Right lung (tissue), 5 donors: ENCODE results near the gene LPAR2. TPM values are rescaled to one million over a fixed set of nuclear protein-coding genes. Genes with fewer than 3 reads are reported as not detected.
"Not testable (repeated sequence)": the region's sequence is repeated elsewhere in the genome, so short reads cannot be mapped to it uniquely, and the experiment has no call there.

Experiments used
- DNase-seq, 2 donors: peaks; one replicate each; pipeline ENCODE4 v3.0.0-alpha.2; 2013
- polyA plus RNA-seq, 5 donors: library from polyadenylated mRNA; unstranded; fragments of 120-200 nt; gene quantifications; one replicate each; pipeline versions ENCODE4 v1.2.1 to v1.2.3, GENCODE V29; 2013; ENCODE audit warnings: inconsistent platforms in 1 of 5, low replicate concordance in 1 of 5; ENCODE audit not compliant: insufficient read length in 5 of 5, insufficient read depth in 1 of 5

Gene LPAR2
- polyA plus RNA-seq, 5 donors = 36.2 to 59.3 (median 46.2) TPM

DNA sequence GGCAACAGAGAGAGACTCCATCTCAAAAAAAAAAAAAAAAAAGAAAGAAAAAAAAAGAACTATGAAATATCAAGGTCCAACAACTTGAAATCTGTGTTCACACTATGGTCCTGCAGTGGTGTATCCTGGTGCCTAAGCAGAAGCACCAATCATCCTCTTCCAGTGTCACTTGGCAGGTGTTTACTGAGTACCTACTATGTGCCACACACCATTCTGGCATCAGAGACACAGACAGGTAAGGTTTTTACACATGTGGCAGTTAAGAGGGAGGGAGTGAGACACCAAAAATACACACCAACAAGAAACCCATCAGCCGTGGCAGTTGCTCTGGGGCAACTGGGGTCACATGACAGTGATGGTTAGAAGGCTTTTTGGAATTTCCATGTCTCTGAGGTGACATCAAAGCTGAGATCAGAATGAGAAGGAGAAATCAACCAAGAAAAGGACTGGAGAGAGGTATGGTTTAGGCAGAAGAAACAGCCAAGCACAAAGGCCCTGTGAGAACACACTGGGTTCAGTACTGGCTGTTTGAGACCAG, 27.2 kb downstream of the LPAR2 start:
- no peak for DNase-seq

- not testable (repeated sequence) for DNase-seq
These were observed 29.1 kb downstream of the LPAR2 start for GRCh38 chr19:19598728-19599451.

DNA sequence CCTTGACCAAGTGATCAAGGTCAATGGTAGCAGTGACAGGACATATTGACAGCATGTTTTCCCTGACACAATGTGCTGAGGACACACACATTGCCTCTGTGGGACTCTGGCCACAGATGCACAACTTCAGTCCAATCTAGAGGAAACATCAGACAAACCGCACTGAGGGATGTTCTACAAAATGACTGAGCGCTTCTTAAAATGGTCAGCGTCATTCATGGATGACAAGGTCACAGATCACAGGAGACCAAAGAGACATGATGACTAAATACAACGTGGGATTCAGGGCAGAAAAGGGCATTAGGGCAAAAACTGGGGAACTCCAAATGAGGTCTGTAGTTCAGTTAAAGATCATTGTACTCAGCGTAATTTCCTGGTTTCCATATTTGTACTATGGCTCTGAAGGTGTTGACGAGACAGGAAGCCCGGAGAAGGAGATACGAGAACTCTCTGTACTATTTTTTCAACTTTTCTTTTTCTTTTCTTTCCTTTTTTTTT, 30.2 kb downstream of the LPAR2 start:
- DNase-seq = no peak

DNA sequence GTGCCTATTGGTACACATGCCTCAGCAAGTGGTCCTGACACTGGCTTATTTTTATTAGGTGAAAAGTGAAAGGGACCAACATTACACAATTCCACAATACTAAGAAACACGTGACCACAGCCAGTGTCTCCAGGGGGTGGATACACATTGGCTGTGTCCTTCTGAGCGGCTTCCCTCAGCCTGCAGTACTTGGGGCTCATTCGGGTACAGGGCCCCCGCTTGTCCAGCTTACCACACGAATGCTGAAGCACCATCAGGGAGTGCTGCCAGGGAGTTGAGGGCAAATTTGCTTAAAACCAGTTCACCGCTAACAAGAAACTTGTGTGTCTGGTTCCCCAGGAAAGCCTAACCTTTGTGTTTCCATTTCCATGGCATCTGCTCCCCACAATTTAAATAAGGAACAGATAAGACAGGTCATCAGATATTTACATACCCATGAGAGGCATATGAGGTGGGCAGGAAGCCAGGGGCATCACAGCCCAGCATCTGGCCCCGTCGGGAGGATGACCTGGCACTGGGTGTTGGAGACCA, 32.8 kb downstream of the LPAR2 start:
- peak; percentile 70 to 77 for DNase-seq

DNA sequence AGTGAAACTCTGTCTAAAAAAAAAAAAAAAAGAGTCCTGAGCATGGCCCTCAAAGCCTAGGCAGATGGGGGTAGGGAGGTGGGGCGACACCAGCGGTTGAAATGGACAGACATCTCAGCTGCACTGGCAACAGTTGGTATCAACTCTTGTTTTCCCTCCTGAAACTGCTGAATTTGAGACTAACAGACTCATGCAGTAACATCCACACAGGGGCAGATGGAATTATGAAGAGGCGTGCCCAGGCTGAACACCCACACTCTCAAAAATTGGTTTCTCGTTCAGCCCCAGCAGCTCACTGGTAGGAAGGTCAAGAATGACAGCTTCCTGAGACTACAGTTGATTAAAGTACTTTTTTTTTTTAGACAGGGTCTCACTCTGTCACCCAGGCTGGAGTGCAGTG, 33.6 kb downstream of the LPAR2 start:
- DNase-seq = no peak

DNA sequence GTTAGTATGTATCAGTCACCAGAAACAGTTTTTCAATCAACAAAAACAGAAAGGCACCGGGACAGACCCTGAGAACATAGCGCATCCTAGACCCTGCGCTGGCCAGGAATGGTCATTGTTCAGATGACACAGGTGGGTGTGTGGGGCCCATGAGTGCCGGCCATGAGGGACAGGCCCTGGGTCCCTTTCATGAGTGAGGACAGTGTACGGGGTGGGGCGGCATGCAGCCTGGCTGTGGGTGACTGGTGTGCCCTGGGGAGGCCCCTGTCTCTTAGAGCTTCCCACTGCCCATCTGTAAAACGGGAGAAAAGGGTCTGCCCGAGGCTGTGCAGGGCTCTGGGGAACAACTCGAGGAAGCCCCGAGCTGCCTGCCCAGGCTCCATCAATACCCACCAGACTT, 35.3 kb downstream of the LPAR2 start:
- DNase-seq = no peak

DNA sequence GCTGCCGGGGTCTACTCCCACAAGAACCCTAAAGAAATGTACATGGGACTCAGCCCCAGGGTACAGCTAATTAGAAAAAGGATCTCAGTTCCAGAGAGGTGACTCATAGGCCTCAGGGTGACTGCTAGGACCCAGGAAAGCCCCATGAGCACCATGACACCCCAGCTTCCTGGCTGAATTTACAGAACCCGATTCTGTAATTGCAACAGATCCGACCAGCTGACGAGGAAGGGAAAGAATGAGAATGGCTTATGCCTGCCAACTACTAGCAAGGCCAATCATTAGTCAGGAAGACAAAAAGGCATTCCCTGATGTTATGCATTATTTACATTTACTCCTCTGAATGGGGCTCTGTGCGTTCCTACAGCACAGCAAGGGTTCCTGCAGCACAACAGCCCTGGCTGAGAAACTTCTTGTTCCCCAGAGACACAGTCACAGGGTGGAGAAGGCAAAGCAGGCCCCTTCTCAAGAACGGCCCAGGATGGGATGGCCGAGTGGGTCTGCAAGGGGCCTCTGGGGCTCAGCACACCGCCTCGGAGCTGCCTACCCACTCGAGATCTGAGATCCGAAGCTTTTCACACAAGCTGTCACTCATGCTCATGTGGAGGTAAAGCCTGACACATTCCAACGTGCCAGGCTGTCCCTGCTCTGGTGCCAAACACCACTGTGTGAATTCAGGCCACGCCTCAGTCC, 36.7 kb downstream of the LPAR2 start:
- peak; percentile 75 to 84 for DNase-seq

DNA sequence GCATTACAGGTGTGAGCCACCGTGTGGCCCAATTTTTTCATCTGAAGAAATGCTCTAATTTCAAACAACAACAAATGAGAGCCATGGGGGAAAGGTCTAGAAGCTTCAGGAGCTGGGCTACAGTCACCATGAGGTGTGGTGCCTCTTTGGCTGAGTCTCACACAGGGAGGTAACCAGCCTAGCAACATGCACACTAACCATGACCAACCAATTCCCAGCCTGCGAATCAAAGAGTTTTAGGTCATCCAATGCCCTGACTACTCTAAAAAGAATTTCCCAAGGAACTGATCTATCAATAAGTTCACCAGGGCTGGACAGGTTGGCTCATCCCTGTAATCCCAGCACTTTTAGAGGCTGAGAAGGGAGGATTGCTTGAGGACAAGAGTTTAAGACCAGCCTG, 39.5 kb downstream of the LPAR2 start:
- no peak for DNase-seq

DNA sequence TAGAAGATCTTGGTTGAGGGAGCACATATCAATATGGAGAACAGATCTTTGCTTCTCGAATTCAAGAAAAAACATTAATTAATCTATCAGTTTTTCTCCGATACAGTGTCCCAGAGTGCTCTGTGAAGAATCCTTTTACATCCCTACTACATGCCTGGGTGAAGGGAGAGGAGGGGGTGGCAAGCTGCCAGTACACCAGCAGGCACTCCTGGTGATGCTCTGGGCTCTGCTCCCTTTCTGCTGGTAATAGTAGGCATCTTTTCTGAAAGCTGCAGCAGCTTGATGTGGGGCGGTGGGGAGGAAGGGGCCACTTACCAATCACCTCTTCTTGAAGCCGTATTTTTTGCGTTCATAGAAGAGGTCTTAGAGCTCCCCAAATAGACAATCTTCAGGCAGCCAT, 40.2 kb downstream of the LPAR2 start:
- no peak for DNase-seq

DNA sequence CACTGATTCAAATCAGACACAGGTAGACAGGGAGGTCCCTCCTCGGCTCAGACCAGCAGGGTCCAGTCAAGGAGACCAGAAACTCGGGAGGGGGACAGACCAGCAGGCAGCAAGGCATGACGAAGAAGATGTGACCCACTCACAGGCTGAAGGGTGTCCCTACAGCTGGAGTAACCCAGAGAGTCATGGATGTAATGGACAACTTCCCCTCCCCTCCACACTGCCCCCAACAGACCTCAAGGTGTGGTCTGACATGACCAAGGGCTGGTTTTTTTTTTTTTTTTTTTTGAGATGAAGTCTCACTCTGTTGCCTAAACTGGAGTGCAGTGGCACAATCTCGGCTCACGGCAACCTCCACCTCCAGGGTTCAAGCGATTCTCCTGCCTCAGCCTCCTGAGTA, 43.7 kb downstream of the LPAR2 start:
- no peak for DNase-seq

DNA sequence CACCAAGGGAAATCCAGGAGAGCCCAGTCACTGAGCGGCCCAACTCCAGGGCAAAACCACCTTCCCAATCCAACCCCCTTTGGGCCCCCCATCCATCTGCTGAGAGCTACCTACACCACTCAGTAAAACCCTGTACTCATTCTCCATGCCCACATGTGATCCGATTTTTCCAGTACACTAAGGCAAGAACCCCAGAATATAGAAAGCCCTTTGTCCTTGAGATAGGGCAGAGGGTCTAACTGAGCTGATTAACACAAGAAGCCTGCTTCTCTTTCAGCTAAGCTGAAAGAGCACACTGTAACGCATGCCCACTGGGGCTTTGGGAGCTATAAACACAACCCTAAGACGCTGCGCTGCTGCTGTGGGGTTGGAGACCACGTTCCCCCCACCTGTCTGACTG, 45.5 kb downstream of the LPAR2 start:
- no peak for DNase-seq

- no peak for DNase-seq
These were observed 46.6 kb downstream of the LPAR2 start for GRCh38 chr19:19581391-19581790.

DNA sequence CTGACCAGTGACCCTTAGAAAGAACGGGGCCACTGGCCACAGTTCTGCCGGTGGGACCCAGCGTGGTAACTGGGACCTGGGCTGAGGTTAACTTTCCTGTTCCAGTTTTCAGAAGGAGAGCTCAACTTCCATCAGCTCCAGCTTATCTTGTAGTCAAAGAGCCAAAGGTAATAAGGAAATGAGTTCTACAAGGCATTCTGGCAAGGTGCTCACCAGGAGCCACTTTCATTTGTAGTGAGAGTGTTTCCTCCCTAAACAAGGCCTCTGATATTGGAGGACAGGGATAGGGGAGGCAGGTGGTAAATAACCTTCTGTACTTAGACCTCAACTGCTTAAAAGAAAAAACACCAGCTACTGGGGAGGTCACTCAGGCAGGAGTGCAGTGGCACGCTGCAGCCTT, 47.6 kb downstream of the LPAR2 start:
- no peak for DNase-seq

DNA sequence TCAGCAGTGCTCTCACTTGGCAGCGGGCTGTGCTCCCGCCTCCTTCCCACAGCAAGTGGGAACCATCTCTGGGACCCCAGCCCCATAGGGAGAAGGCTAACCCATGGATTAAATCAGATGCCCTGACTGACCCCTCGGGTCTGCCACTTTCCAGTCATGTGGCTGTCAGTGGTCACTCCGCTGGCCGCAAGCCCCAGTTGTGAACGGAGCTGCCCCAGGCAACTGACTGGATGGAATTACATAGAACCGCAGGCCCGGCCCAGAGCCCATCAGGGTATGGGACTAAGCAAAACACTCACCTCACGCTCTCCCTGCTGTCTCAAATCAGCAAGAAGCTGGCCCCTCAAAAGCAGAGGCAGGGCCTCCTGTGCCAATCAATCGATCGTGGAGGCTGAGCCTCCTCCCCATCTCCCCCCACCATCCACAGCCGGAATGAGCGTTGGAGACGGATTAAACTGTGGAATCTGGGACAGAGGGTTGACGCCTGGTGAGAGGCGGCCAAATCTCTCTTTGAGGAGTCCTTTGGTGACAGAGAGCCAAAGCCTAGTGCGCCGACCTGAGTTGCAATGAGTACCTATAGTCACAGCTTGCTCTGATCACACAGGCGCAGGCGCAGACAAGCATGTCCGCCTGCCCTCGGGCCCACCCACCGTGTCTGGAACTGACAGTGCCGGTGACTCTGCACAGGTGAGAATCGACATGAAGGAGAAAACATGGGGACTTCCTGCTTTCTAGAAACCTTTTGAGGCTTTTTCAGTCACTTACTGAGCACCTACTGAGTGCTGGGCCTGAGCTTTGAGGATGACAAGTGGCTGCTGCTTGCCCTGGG, 48.3 kb downstream of the LPAR2 start:
- DNase-seq = no peak

- DNase-seq = no peak
These were observed 49.8 kb downstream of the LPAR2 start for GRCh38 chr19:19578252-19578651.

DNA sequence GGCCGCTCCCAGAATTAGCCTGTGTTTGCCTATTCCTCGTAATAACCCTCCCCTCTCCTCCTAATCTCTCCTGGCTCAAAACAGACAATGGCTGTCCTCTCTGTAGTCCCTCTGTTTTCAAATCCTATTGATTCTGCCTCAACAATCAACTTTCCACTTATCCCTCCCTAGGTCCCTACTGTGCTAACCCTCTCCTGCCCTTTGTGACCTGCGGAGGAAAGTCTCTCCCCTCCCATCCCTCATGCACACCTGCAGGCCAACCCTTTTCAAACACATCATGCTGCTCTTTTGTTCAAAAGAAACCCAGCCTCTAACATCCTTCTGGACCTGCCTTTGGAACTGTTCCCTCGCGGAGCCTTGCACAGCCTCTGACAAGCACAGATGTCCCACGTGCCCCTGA, 52.6 kb downstream of the LPAR2 start:
- DNase-seq = no peak

Other genes with a start within 250 kb of the LPAR2 start
- gene GATAD2A, start 222.5 kb downstream of the LPAR2 start, polyA plus RNA-seq = 10 to 100 TPM; 33.1 to 57.9 (median 43.8) TPM
- gene TSSK6, start 112.7 kb downstream of the LPAR2 start, polyA plus RNA-seq = 1 to 10 TPM in 3 of 5 donors, under 1 TPM in 2; 0.69 to 1.6 (median 1.2) TPM
- 100 to 1,000 TPM; 177 to 282 (median 180) TPM for gene NDUFA13, start 112.0 kb downstream of the LPAR2 start, polyA plus RNA-seq
- gene YJEFN3, start 99.3 kb downstream of the LPAR2 start, polyA plus RNA-seq = 10 to 100 TPM; 10.1 to 14.8 (median 11.6) TPM
- gene CILP2, start 90.0 kb downstream of the LPAR2 start, polyA plus RNA-seq = 1 to 10 TPM in 1 of 5 donors, under 1 TPM in 4; 0.16 to 1.0 (median 0.35) TPM
- gene PBX4, start 9.5 kb downstream of the LPAR2 start, polyA plus RNA-seq = 10 to 100 TPM; 12.0 to 23.5 (median 17.4) TPM
- gene GMIP, start 15.4 kb upstream of the LPAR2 start, polyA plus RNA-seq = 10 to 100 TPM in 1 of 5 donors, 1 to 10 TPM in 4; 7.0 to 11.9 (median 9.1) TPM
- gene ATP13A1, start 35.5 kb upstream of the LPAR2 start, polyA plus RNA-seq = 10 to 100 TPM; 35.2 to 54.0 (median 46.6) TPM
- gene ZNF101, start 40.6 kb upstream of the LPAR2 start, polyA plus RNA-seq = 10 to 100 TPM; 10.6 to 16.5 (median 12.5) TPM
- 10 to 100 TPM in 4 of 5 donors, 1 to 10 TPM in 1; 9.5 to 15.5 (median 13.0) TPM for gene ZNF14, start 104.9 kb upstream of the LPAR2 start, polyA plus RNA-seq
- gene ZNF506, start 193.5 kb upstream of the LPAR2 start, polyA plus RNA-seq = 10 to 100 TPM; 30.3 to 44.6 (median 36.8) TPM
- gene ZNF253, start 237.7 kb upstream of the LPAR2 start, polyA plus RNA-seq = 10 to 100 TPM; 20.2 to 43.0 (median 39.8) TPM